HG03039 (cell line): ENCODE data around the gene HOXA6.

Source experiments
- ATAC-seq: cut with Tn5 transposase; IDR thresholded peaks from one replicate; pipeline ENCODE4 v1.9.1; 2021; ENCODE audit warnings: mild to moderate bottlenecking, moderate library complexity; ENCODE audit not compliant: unreplicated experiment

The HOXA6 gene

GRCh38 chr7:27112955-27113949 is 34.3 kb downstream of the HOXA6 start:
- ATAC-seq = no peak

GRCh38 chr7:27112361-27112760 is 35.2 kb downstream of the HOXA6 start:
- ATAC-seq = no peak

GRCh38 chr7:27111751-27112277 is 35.8 kb downstream of the HOXA6 start:
- no peak for ATAC-seq

- ATAC-seq = no peak
Measured at GRCh38 chr7:27111042-27111750, 36.4 kb downstream of the HOXA6 start.

GRCh38 chr7:27110186-27111031 is 37.2 kb downstream of the HOXA6 start:
- ATAC-seq = no peak

GRCh38 chr7:27109466-27110185 is 37.9 kb downstream of the HOXA6 start:
- no peak for ATAC-seq

GRCh38 chr7:27108390-27109127 is 39.0 kb downstream of the HOXA6 start:
- no peak for ATAC-seq

GRCh38 chr7:27107391-27108381 is 39.9 kb downstream of the HOXA6 start:
- no peak for ATAC-seq

- no peak for ATAC-seq
Measured at GRCh38 chr7:27106901-27107240, 40.7 kb downstream of the HOXA6 start.

- ATAC-seq = no peak
Measured at GRCh38 chr7:27106181-27106900, 41.2 kb downstream of the HOXA6 start.

- ATAC-seq = no peak
Measured at GRCh38 chr7:27105301-27106031, 42.1 kb downstream of the HOXA6 start.

GRCh38 chr7:27104341-27105058 is 43.1 kb downstream of the HOXA6 start:
- no peak for ATAC-seq

GRCh38 chr7:27103489-27104226 is 43.9 kb downstream of the HOXA6 start:
- ATAC-seq = no peak

- ATAC-seq = no peak
Measured at GRCh38 chr7:27102581-27103442, 44.8 kb downstream of the HOXA6 start, which contains the start of gene HOXA2. Gene HOXA2 (minus strand): TSS chr7:27102683. CDS start chr7:27102500, 183 bp downstream.
